KMS-11 (cell line): ENCODE measurements around the gene FLNC.

ENCODE experiments used
- H2AFZ ChIP-seq: fragments of 200-600 bp; sonication (generic); 2 replicates; pipeline ENCODE4 v1.6.1; 2016; ENCODE audit warnings: antibody characterized with exemption, mixed run types, low read depth
- H3K27ac ChIP-seq: fragments of 200-600 bp; sonication (generic); 2 replicates; pipeline ENCODE4 v1.6.1; 2016; ENCODE audit warnings: mild to moderate bottlenecking, mixed run types
- H3K27me3 ChIP-seq: fragments of 200-600 bp; sonication (generic); 2 replicates; pipeline ENCODE4 v1.6.1; 2017; ENCODE audit warnings: mild to moderate bottlenecking, low read depth, mixed run types, moderate library complexity; ENCODE audit not compliant: insufficient read depth
- H3K36me3 ChIP-seq: fragments of 200-600 bp; sonication (generic); 2 replicates; pipeline ENCODE4 v1.6.1; 2017; ENCODE audit warnings: mild to moderate bottlenecking, mixed run types; ENCODE audit not compliant: insufficient read depth
- H3K4me1 ChIP-seq: fragments of 200-600 bp; sonication (generic); 2 replicates; pipeline ENCODE4 v1.6.1; 2016; ENCODE audit warnings: mild to moderate bottlenecking, low read depth, mixed run types; ENCODE audit not compliant: poor library complexity, severe bottlenecking
- H3K4me2 ChIP-seq: fragments of 200-600 bp; sonication (generic); 2 replicates; pipeline ENCODE4 v1.7.0; 2016; ENCODE audit warnings: mild to moderate bottlenecking, mixed run types
- H3K4me3 ChIP-seq: fragments of 200-600 bp; sonication (generic); IDR thresholded peaks from 2 replicates; pipeline ENCODE4 v1.6.1; 2017; ENCODE audit warnings: low read depth, low read length, mixed read lengths; ENCODE audit not compliant: insufficient read depth
- H3K79me2 ChIP-seq: fragments of 200-600 bp; sonication (generic); 2 replicates; pipeline ENCODE4 v1.6.1; 2016; ENCODE audit warnings: low read depth, mixed run types; ENCODE audit not compliant: insufficient read depth
- H3K9ac ChIP-seq: fragments of 200-600 bp; sonication (generic); 2 replicates; pipeline ENCODE4 v1.6.1; 2016; ENCODE audit warnings: mild to moderate bottlenecking, mixed run types
- H4K20me1 ChIP-seq: fragments of 200-600 bp; sonication (generic); 2 replicates; pipeline ENCODE4 v1.6.1; 2016; ENCODE audit warnings: mild to moderate bottlenecking, mixed run types; ENCODE audit not compliant: insufficient read depth
- CTCF ChIP-seq: fragments of 200-600 bp; sonication (generic); conservative IDR thresholded peaks from 2 replicates; pipeline ENCODE4 v1.6.1; 2017; ENCODE audit warnings: low read depth, mild to moderate bottlenecking, antibody characterized with exemption, low read length, moderate library complexity, mixed read lengths

FLNC gene

GRCh38 chr7:128815289-128815942 lies 14.8 kb upstream of the FLNC start:
- H4K20me1 ChIP-seq: no peaks in the 10 kb centered on the region

GRCh38 chr7:128818694-128819093 lies 11.5 kb upstream of the FLNC start:
- Histone ChIP-seq H2AFZ (no peak overlapping the region), H3K79me2 (no peaks in the 10 kb centered on the region), H3K4me2 (no peak overlapping the region), H3K36me3 (no peaks in the 10 kb centered on the region), H3K4me3 (no peak overlapping the region), H3K27me3 (no peaks in the 10 kb centered on the region), H3K27ac (no peak overlapping the region), H3K4me1 (no peaks in the 10 kb centered on the region), H3K9ac (no peak overlapping the region), H4K20me1 (no peaks in the 10 kb centered on the region)
- TF ChIP-seq CTCF: no peak

More at GRCh38 chr7:128815289-128815942, 14.8 kb upstream of the FLNC start:
- no peak overlapping the region for H3K9ac ChIP-seq
- no peak overlapping the region for H3K27ac ChIP-seq
- no peak overlapping the region for H3K4me2 ChIP-seq
- H2AFZ ChIP-seq: no peak overlapping the region
- no peaks in the 10 kb centered on the region for H3K27me3 ChIP-seq
- H3K4me1 ChIP-seq: peaks cover 27% of the 10 kb centered on the region
- no peaks in the 10 kb centered on the region for H3K79me2 ChIP-seq
- no peaks in the 10 kb centered on the region for H3K36me3 ChIP-seq
- no peak for TF ChIP-seq CTCF
- H3K4me3 ChIP-seq: no peak overlapping the region

- Histone ChIP-seq H2AFZ (no peak overlapping the region), H3K4me2 (no peak overlapping the region)
Observed at GRCh38 chr7:128821724-128822123, 8.5 kb upstream of the FLNC start.

GRCh38 chr7:128826512-128826911 lies 3.7 kb upstream of the FLNC start:
- H3K36me3 ChIP-seq: no peaks in the 10 kb centered on the region
- H3K27ac ChIP-seq: no peak overlapping the region
- TF ChIP-seq CTCF: no peak
- H3K27me3 ChIP-seq: peaks cover 10% of the 10 kb centered on the region
- no peaks in the 10 kb centered on the region for H3K4me1 ChIP-seq
- H3K4me2 ChIP-seq: no peak overlapping the region
- H2AFZ ChIP-seq: no peak overlapping the region
- no peak overlapping the region for H3K9ac ChIP-seq
- H3K79me2 ChIP-seq: no peaks in the 10 kb centered on the region
- no peak overlapping the region for H3K4me3 ChIP-seq
- H4K20me1 ChIP-seq: no peaks in the 10 kb centered on the region

More at GRCh38 chr7:128821724-128822123, 8.5 kb upstream of the FLNC start:
- H4K20me1 ChIP-seq: no peaks in the 10 kb centered on the region
- no peak overlapping the region for H3K27ac ChIP-seq
- no peaks in the 10 kb centered on the region for H3K4me1 ChIP-seq
- H3K36me3 ChIP-seq: no peaks in the 10 kb centered on the region
- no peaks in the 10 kb centered on the region for H3K27me3 ChIP-seq
- no peak overlapping the region for H3K4me3 ChIP-seq
- TF ChIP-seq CTCF: no peak
- H3K9ac ChIP-seq: no peak overlapping the region
- H3K79me2 ChIP-seq: no peaks in the 10 kb centered on the region
